22Rv1 (cell line): ENCODE results near the gene DDX28.
"Not testable (repeated sequence)": the region's sequence is repeated elsewhere in the genome, so short reads cannot be mapped to it uniquely, and the experiment has no call there.

Experiments used
- H3K27ac ChIP-seq: fragments of 450-650 bp; 2 replicates; pipeline ENCODE4 v1.5.1; 2017
- ZFX ChIP-seq: fragments of 450-650 bp; IDR thresholded peaks from 2 replicates; pipeline ENCODE4 v1.6.1; 2017; ENCODE audit warnings: antibody characterized with exemption, borderline replicate concordance
- TF ChIP-seq, protein P1 (sequence below): fragments of 450-650 bp; IDR thresholded peaks from 2 replicates; pipeline ENCODE4 v1.5.1; 2017; ENCODE audit warnings: mild to moderate bottlenecking

The DDX28 gene

DNA sequence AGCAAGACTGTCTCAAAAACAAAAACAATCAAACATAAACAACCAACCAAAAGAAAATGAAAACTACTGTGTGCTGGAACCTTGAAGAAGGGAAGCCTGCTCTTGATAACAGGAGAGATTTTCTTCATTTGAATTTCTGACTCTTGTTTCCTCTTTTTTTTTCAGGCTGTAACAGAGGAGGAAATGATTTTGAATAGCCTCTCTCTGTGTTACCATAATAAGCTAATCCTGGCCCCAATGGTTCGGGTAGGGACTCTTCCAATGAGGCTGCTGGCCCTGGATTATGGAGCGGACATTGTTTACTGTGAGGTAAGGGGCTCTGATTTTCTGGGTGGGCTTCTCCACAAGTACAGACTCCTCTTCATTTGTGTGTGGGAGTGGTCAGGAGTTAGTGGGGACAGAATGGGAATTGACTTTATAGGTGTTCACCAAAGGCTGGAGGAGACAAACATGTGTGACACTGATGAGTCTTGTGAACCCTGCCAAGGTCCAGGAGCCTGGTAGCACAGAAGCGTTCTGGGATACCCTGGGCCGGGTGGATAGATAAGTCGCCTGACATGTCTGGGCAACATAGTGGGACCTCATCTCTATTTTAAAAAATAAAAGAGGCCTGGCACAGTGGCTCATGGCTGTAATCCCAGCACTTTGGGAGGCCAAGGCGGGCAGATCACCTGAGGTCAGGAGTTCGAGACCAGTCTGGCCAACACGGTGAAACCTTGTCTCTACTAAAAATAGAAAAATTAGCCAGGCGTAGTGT, 15.0 kb upstream of the DDX28 start:
- no peak overlapping the region for H3K27ac ChIP-seq
- TF ChIP-seq ZFX: no peak
- TF ChIP-seq, protein P1, sequence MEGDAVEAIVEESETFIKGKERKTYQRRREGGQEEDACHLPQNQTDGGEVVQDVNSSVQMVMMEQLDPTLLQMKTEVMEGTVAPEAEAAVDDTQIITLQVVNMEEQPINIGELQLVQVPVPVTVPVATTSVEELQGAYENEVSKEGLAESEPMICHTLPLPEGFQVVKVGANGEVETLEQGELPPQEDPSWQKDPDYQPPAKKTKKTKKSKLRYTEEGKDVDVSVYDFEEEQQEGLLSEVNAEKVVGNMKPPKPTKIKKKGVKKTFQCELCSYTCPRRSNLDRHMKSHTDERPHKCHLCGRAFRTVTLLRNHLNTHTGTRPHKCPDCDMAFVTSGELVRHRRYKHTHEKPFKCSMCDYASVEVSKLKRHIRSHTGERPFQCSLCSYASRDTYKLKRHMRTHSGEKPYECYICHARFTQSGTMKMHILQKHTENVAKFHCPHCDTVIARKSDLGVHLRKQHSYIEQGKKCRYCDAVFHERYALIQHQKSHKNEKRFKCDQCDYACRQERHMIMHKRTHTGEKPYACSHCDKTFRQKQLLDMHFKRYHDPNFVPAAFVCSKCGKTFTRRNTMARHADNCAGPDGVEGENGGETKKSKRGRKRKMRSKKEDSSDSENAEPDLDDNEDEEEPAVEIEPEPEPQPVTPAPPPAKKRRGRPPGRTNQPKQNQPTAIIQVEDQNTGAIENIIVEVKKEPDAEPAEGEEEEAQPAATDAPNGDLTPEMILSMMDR: no peak

DNA sequence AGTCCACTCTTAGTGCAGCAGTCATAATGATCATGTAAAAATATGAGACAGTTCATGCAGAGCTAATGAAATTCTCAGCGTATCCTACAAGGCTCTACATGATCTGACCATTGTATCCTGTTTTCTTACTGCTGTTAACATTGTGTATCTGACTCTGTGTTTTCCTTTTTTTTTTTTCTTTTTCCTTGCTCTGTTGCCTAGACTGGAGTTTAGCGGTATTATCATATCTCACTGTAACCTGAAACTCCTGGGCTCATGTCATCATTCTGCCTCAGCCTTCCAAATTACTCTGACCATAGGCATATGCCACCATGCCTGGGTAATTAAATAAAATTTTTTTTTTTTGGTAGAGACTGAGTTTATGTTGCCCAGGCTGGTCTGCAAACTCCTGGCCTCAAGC, 12.2 kb upstream of the DDX28 start:
- no peak overlapping the region for H3K27ac ChIP-seq
- TF ChIP-seq, protein P1: no peak
- TF ChIP-seq ZFX: no peak

DNA sequence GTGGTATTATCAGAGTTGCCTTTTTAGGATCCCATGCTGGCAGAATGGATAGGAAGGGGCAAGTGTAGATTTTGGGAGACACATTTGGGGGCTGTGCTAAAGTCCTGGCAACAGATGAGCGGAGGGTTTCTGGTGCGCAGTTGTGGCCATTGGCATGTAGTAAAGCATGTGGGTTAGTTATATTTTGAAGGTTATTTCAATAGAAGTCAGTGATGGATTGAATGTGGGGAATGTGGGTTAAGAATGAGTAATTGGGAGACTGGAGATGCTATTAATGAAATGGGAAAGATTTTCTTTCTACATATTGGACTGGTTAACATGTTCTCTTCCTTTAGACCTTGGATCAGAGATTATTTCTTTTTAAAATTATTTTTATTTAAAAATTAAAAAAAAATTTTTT, 10.1 kb upstream of the DDX28 start:
- no peak for TF ChIP-seq ZFX
- TF ChIP-seq, protein P1: no peak
- H3K27ac ChIP-seq: no peak overlapping the region

DNA sequence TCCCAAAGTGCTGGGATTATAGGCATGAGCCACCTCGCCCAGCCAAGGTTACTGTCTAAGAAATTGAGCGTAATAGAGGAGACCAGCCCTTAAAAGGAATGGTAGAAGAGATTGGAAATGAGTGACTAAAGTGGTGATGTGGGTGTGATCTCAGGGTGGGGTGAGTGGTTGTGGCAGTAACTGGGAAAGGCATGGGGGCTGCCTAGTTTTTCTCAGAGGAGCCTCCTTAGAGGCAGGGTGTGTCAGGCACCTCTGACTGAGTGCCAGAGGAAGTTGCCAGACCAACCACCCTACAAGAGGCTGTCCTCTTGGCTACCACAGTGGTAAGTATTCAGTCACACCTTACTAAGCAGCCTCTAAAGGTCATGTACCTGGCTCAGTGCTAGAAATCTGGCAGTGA, 8.9 kb upstream of the DDX28 start:
- no peak overlapping the region for H3K27ac ChIP-seq
- TF ChIP-seq ZFX: no peak
- TF ChIP-seq, protein P1: no peak

DNA sequence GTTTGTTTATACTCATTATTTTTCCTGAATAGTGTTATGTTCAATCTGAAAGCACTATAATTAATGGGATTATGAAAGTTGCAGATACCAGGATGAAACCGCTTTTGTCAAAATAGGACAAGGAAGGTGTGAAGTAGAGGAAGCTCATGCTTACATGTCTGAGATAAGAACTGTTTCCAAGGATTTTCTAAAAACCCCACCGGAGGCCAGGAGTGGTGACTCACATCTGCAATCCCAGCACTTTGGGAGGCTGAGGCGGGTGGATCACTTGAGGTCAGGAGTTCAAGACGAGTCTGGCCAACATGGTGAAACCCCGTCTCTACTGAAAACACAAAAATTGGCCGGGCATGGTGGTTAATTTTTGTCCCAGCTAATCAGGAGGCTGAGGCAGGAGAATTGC, 7.1 kb upstream of the DDX28 start:
- not testable (repeated sequence) for H3K27ac ChIP-seq

DNA sequence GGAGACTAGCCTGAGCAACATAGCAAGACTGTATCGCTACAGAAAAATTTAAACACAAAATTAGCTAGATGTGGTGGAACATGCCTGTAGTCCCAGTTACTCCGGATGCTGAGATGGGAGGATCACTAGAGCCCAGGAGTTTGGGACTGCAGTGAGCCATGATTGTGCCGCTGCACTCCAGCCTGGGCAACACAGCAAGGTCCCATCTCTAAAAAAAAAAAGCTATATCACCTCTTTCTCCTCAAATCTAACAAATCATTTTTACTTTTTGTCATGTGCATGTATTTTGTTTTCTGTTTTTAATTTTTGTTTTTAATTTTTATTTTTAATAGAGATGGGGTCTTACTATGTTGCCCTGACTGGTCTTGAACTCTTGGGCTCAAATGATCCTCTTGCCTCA, 6.0 kb upstream of the DDX28 start:
- TF ChIP-seq ZFX: no peak
- TF ChIP-seq, protein P1: no peak
- no peak overlapping the region for H3K27ac ChIP-seq

DNA sequence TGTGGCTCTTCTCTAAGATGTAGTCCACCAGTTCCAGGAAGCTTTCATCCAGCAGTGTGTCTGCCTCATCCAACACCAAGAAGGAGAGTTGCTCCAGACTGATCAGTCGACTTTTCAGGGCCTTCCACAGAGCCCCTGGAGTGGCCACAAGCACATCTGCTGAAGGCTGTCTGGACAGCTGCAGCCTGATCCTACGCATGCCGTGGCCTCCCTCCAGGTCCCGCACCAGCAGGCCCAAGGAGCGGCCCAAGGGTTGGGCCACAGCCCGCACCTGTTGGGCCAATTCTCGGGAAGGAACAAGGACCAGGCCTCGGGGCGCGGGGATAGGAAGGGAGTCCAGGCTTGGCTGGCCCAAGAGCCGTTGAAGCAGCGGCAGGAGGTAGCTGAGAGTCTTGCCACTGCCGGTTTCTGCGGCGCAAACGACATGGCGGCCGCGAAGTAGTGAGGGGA, 729 bp downstream of the DDX28 start:
- H3K27ac ChIP-seq: peak overlapping the region; percentile 82
- TF ChIP-seq ZFX: no peak
- TF ChIP-seq, protein P1: no peak

DNA sequence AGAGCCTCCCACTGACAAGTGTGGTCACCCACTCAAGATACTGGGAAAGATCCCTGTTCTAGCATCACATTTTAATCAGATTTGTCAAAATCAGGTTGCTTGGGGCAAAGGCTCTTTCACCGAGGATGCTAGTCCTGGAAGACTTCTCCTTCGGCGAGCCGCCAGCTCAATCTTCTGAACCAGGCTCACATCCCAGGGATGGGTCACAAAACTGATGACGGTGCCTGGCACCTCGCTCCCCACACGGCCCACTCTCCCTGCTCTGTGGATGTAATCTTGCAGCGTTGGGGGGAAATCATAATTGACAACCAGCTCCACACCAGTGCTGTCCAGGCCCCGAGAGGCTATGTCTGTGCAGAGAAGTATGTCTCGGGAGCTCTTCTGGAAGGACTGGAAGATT, 1.5 kb downstream of the DDX28 start:
- TF ChIP-seq, protein P1: no peak
- no peak for TF ChIP-seq ZFX

More for the DNA sequence above, 1.5 kb downstream of the DDX28 start:
- H3K27ac ChIP-seq: no peak overlapping the region
